NOMO-1 treated with DMSO at 0.1 percent for 48 hours (cell line): ENCODE measurements around the gene GDPD5.

Experiments
- DNase-seq: peaks from one replicate; lab custom pipeline; 2025; ENCODE audit not compliant: unreplicated experiment; lab: John Stamatoyannopoulos, UW

GDPD5 gene

GRCh38 chr11:75473684-75474083 lies 52.1 kb downstream of the GDPD5 start:
- DNase-seq, result no peak

GRCh38 chr11:75472081-75472732 lies 53.5 kb downstream of the GDPD5 start:
- DNase-seq, result no peak

GRCh38 chr11:75471176-75471973 lies 54.4 kb downstream of the GDPD5 start:
- no peak for DNase-seq

- no peak for DNase-seq
These were observed 55.2 kb downstream of the GDPD5 start for GRCh38 chr11:75470476-75471080.

- peak; percentile 38 for DNase-seq
These were observed 55.8 kb downstream of the GDPD5 start for GRCh38 chr11:75469785-75470405.

- DNase-seq, result no peak
These were observed 57.0 kb downstream of the GDPD5 start for GRCh38 chr11:75468534-75469340.

GRCh38 chr11:75467881-75468280 lies 57.9 kb downstream of the GDPD5 start:
- no peak for DNase-seq

GRCh38 chr11:75467311-75467710 lies 58.4 kb downstream of the GDPD5 start:
- DNase-seq, result no peak

- DNase-seq, result no peak
These were observed 59.8 kb downstream of the GDPD5 start for GRCh38 chr11:75465701-75466531.

- no peak for DNase-seq
These were observed 62.5 kb downstream of the GDPD5 start for GRCh38 chr11:75463106-75463774.

- DNase-seq, result no peak
These were observed 63.6 kb downstream of the GDPD5 start for GRCh38 chr11:75462117-75462653.

- no peak for DNase-seq
These were observed 64.6 kb downstream of the GDPD5 start for GRCh38 chr11:75461151-75461550.

GRCh38 chr11:75456596-75457183 lies 69.1 kb downstream of the GDPD5 start:
- DNase-seq, result no peak

- no peak for DNase-seq
These were observed 70.8 kb downstream of the GDPD5 start for GRCh38 chr11:75454987-75455386.

- no peak for DNase-seq
These were observed 71.7 kb downstream of the GDPD5 start for GRCh38 chr11:75453916-75454655.

- DNase-seq, result no peak
These were observed 74.6 kb downstream of the GDPD5 start for GRCh38 chr11:75450826-75451821.

- no peak for DNase-seq
These were observed 75.5 kb downstream of the GDPD5 start for GRCh38 chr11:75450236-75450635.
